Activated T-cell treated with anti-CD3 and anti-CD28 coated beads, Interleukin-2, amount 50 U/mL, for 72 hours (primary cell): ENCODE measurements around the gene TNS4. TPM values are rescaled to one million over a fixed set of nuclear protein-coding genes. Genes with fewer than 3 reads are reported as not detected.
A peak's percentile ranks its signal among the peaks of the same experiment; 100 is the strongest.
"Not testable (repeated sequence)": the region's sequence is repeated elsewhere in the genome, so short reads cannot be mapped to it uniquely, and the experiment has no call there.

ENCODE experiments used
- ATAC-seq, 2 donors: fragments of 150-1000 bp; cut with Tn5 transposase; replicated peaks in 1 of 2; 2 replicates each; pipeline ENCODE4 v1.10.0; 2021; ENCODE audit warnings: moderate library complexity in 2 of 2, mild to moderate bottlenecking in 1 of 2
- DNase-seq, 2 donors: peaks; one replicate each; pipeline ENCODE4 v3.0.0; 2021 to 2022; ENCODE audit warnings: mixed read lengths in 1 of 2
- H3K27ac Mint-ChIP-seq: one replicate; pipeline ENCODE4 v1.8.0; 2022; ENCODE audit warnings: mild to moderate bottlenecking, moderate library complexity, mixed read lengths
- H3K27me3 Mint-ChIP-seq: one replicate; pipeline ENCODE4 v1.8.0; 2022; ENCODE audit warnings: low read depth, mixed read lengths
- H3K36me3 Mint-ChIP-seq, 2 donors: one replicate each; pipeline ENCODE4 v1.8.0; 2022; ENCODE audit warnings: mixed read lengths in 2 of 2, mild to moderate bottlenecking in 1 of 2; ENCODE audit not compliant: insufficient read depth in 2 of 2
- H3K4me1 Mint-ChIP-seq: one replicate; pipeline ENCODE4 v1.8.0; 2022; ENCODE audit warnings: low read depth, mixed read lengths
- H3K4me3 Mint-ChIP-seq, 2 donors: one replicate each; pipeline ENCODE4 v1.8.0; 2022; ENCODE audit warnings: mild to moderate bottlenecking in 2 of 2, mixed read lengths in 2 of 2, moderate library complexity in 2 of 2
- H3K9me3 Mint-ChIP-seq, 2 donors: one replicate each; pipeline ENCODE4 v1.8.0; 2022; ENCODE audit warnings: mixed read lengths in 2 of 2
- total RNA-seq, 2 donors: library from RNA; stranded (reverse); gene quantifications; one replicate each; pipeline ENCODE4 v1.2.3, GENCODE V29; 2022

The TNS4 gene
- total RNA-seq: 10 to 100 TPM in 1 of 2 donors, 1 to 10 TPM in 1; 9.9 to 10.6 TPM

DNA sequence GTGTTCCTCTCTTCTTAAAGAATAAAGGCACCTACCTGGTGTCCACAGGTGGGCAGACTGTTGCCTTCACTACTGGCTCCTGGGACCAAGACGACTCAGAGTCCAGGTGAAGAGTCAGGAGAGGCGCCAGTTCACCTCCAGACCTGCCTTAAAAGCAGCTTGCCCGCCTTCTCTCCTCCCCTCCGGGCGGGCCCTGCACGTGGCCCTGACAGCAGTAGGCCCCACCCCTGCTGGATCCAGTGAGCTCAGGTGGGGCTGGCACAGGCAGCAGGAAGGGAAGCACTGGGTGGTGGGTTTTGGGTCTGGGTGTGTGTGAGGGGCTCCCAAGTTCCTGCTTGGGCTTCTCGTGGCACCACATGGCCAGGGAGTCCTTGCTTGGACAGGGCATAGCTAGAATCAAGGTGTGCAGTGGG lies at the start of gene TNS4:
Gene TNS4, minus strand, starts transcription at position 125 of the 413 bp plus-strand sequence. CDS start 5,198 bp downstream, outside the sequence.
- Mint-ChIP-seq H3K27me3 (peaks cover 13% of the 10 kb centered on the region), H3K36me3 (no peaks in the 10 kb centered on the region), H3K4me3 (no peak within 1 kb of the TSS), H3K4me1 (peaks cover 9% of the 10 kb centered on the region), H3K27ac (no peak within 1 kb of the TSS), H3K9me3 (no peaks in the 10 kb centered on the region)
- DNase-seq (no peak), ATAC-seq (no peak)

DNA sequence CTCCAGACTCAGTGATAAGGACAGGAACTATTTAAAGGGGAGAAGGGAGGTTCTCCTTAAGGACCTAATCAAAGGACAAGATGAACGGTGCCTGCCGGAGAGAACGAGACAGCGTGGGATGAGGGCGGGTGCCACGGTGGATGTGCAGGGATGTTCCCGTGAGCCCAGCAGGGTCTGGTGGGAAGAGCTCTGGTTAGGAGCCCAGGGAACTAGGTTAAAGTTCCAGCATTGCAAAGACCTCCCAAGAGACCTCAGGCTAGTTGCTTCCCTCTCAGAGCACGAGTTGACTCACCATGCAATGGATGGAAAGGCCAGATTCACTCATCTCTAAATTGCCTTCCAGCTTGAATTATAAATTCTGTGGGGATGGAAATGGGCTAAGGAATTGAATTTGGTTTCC lies 49.2 kb upstream of the TNS4 start:
- Mint-ChIP-seq H3K27ac (peak overlapping the region; percentile 88), H3K27me3 (no peaks in the 10 kb centered on the region), H3K9me3 (no peaks in the 10 kb centered on the region), H3K4me3 (peak overlapping the region in 1 of 2 donors; percentile 26), H3K4me1 (peaks cover 100% of the 10 kb centered on the region), H3K36me3 (peaks cover 13 to 21% of the 10 kb centered on the region in 2 donors)
- ATAC-seq: no peak
- no peak for DNase-seq

DNA sequence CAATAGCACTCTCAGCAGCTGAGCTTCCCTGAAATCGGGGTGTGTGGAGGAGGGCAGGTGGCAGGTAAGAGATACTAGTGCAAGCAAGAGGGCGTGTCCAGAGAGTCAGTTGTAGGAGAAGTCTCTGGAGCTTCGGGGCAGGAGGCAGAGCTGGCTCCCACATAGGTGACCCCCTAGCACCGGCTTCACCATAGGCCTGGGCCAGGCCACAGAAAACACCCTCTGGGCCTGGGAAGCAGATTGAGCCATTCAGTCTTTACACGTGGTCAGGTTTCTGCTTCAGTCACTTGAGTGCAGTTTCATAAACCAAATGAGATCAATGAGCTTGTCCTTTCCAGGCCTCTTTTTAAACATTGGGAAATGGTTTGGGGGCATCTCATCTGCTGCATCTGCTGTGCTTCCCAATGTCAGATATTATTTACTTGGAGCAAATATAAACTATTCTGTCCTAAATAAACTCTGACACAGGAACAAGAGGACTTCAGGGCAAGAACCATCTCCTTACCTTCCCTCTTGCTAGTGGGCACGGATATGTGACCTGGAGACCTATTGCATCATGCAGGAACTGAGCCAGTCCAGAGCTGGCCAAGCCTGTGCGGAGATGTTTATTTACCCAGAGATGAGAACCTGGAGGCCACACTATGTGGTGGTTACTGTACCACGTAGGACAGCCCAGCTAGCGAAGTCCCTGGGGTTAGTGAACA lies 47.7 kb upstream of the TNS4 start:
- peak overlapping the region; percentile 1 to 27 for H3K4me3 Mint-ChIP-seq
- peak overlapping the region; percentile 19 for H3K27ac Mint-ChIP-seq
- peaks cover 4 to 8% of the 10 kb centered on the region in 2 donors for H3K36me3 Mint-ChIP-seq
- ATAC-seq (peak; percentile 8 to 18), DNase-seq (no peak)
- peaks cover 94% of the 10 kb centered on the region for H3K4me1 Mint-ChIP-seq
- H3K9me3 Mint-ChIP-seq: no peaks in the 10 kb centered on the region
- H3K27me3 Mint-ChIP-seq: no peaks in the 10 kb centered on the region

- Mint-ChIP-seq H3K27ac (peak overlapping the region; percentile 19), H3K4me1 (peaks cover 94% of the 10 kb centered on the region), H3K27me3 (no peaks in the 10 kb centered on the region), H3K36me3 (peaks cover 1 to 4% of the 10 kb centered on the region in 2 donors), H3K4me3 (peak overlapping the region; percentile 1 to 2), H3K9me3 (no peaks in the 10 kb centered on the region)
- ATAC-seq: no peak
- no peak for DNase-seq
These were observed 47.1 kb upstream of the TNS4 start for GRCh38 chr17:40548491-40548981.

DNA sequence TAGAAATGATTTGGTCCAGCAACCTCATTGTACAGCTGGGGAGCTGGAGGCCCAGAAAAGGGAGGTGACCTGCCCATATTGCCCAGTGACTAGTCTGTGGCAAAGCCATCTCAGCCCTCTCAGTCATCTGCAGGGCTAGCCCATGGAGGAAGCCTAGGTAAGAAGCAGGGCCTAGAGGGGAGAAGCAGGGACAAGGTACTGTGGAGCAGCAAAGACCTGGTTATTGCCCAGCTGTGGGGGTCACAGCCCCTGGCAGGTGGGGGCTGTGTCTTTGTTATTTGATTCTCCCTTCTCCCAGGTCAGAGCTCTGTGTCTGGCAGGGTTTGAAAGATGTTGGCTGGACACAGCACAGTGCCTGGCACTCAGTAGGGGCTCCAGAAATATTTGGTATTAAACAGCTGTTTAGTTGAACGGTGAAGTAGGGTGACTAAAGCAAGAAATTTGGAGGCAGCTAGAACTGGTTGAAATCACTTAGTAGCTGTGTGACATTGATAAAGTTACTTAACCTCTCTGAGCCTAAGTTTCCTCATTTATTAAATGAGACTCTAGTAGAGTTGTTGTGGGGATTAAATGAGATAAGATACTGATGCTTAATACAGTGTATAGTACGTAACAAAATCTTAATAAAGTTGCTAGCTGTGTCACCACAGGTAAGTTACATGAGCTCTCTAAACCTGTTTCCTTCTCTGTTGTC lies 46.5 kb upstream of the TNS4 start:
- ATAC-seq (no peak), DNase-seq (no peak)
- Mint-ChIP-seq H3K27ac (peak overlapping the region; percentile 19), H3K36me3 (peaks cover 1 to 4% of the 10 kb centered on the region in 2 donors), H3K9me3 (no peaks in the 10 kb centered on the region), H3K27me3 (no peaks in the 10 kb centered on the region), H3K4me1 (peaks cover 94% of the 10 kb centered on the region), H3K4me3 (peak overlapping the region; percentile 1 to 2)

DNA sequence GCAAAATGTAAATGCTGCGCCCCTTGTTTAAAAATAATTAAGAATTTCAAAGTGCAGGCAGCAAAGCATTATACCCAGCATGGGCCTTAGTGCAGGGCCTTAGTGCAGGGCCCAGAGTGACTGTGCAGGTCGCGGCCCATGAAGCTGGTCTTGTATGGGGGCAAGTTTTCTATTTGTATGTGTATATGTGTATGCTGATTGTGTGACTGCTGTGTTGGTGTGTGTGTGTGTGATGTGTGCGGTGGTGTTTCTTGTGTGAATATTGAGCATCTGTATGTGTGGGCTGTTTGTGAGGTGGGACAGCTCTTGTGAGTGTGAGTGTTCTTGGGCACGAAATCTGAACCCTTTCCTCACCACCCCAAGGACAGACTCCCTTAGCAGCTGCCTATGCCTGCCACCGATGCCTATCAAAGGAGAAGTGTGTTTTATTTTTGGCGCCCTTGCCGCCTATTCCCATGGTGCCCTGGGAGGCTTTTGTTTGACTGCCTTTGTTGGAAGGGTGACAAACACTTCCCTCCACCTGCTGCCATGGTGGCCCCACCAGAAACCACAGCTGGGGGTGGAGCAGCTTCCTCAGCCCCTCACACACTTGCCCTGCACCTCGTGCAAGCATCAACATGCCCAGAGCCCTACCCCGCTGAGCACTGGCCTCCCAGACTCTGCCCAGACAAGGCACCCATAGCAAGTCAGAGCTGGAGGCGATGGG lies 45.8 kb upstream of the TNS4 start:
- DNase-seq (peak; percentile 75 to 79), ATAC-seq (peak; percentile 51 to 53)

GRCh38 chr17:40546497-40546896 lies 45.1 kb upstream of the TNS4 start:
- not testable (repeated sequence) for DNase-seq, H3K9me3 Mint-ChIP-seq, H3K27me3 Mint-ChIP-seq, H3K36me3 Mint-ChIP-seq, H3K4me3 Mint-ChIP-seq, ATAC-seq
- peaks cover 94% of the 10 kb centered on the region for H3K4me1 Mint-ChIP-seq
- peak overlapping the region; percentile 68 for H3K27ac Mint-ChIP-seq

More for the DNA sequence above, 45.8 kb upstream of the TNS4 start:
- Mint-ChIP-seq H3K36me3 (peaks cover 1 to 4% of the 10 kb centered on the region in 2 donors), H3K27ac (peak overlapping the region; percentile 16), H3K4me3 (peak overlapping the region; percentile 1 to 2), H3K4me1 (peaks cover 94% of the 10 kb centered on the region), H3K9me3 (no peaks in the 10 kb centered on the region), H3K27me3 (no peaks in the 10 kb centered on the region)

DNA sequence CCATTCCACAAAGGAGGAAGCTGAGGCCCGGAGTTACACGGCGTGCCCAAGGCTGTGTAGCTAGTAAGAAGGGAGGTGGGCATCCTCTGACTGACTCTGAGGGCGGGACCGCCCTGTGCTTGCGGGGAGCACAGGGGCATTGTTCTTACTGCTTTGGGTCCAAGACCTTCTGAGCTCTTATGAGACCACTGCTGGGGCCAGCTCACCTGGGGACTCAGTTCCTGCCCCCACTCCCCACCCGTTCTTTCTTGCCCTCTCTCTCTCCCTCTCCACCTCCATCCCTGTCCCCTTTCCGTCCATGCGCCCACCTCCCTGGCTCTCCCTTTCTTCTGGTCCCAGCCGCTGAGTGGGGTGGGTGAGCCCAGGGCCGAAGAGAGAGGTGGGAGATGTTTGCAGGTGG lies 44.2 kb upstream of the TNS4 start:
- Mint-ChIP-seq H3K4me1 (peaks cover 94% of the 10 kb centered on the region), H3K27me3 (no peaks in the 10 kb centered on the region), H3K4me3 (no peak overlapping the region), H3K9me3 (no peaks in the 10 kb centered on the region), H3K27ac (peak overlapping the region; percentile 92), H3K36me3 (peaks cover 1 to 2% of the 10 kb centered on the region in 2 donors)
- DNase-seq: no peak
- no peak for ATAC-seq

GRCh38 chr17:40542558-40543411 lies 41.4 kb upstream of the TNS4 start:
- H3K36me3 Mint-ChIP-seq: peaks cover 1 to 2% of the 10 kb centered on the region in 2 donors
- H3K27me3 Mint-ChIP-seq: no peaks in the 10 kb centered on the region
- ATAC-seq (peak; percentile 51), DNase-seq (peak; percentile 77 to 86)
- peak overlapping the region; percentile 68 for H3K27ac Mint-ChIP-seq
- H3K9me3 Mint-ChIP-seq: no peaks in the 10 kb centered on the region
- peak overlapping the region; percentile 79 to 92 for H3K4me3 Mint-ChIP-seq
- peaks cover 92% of the 10 kb centered on the region for H3K4me1 Mint-ChIP-seq

DNA sequence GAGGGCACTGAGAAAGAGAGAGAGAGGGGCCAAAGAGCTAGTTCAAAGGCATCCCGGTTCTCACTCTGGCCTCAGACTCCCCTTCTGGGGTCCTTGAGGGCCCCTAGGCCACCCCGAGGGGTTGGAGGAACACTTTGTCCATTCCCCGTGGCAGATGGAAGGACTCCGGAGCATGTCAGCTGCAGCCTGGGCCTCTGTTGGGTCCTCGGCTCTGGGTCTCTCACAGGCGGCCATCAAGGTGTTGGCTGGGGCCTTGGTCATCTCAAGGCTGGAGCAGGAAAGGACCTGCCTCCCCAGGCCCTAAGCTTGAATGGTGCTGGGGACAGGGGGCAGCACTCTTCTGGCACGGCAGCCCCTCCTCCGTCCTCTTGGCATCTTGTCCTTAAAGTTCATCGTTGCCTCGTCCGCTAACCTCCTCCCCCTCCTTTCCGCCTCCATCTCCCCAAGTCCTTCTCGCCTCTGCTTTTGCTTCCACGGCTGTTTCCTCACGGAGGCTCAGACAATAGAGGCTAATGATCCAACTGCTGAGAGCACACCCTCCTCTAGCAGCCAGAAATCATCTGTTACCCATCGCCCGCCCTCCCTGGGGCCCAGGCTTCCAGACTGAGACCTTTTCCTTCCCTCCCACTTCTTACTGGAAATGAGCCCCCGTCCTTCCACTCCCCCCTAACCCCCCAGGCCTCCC lies 40.6 kb upstream of the TNS4 start:
- peak overlapping the region; percentile 79 to 92 for H3K4me3 Mint-ChIP-seq
- no peaks in the 10 kb centered on the region for H3K9me3 Mint-ChIP-seq
- H3K27me3 Mint-ChIP-seq: no peaks in the 10 kb centered on the region
- DNase-seq: no peak
- ATAC-seq: no peak
- H3K4me1 Mint-ChIP-seq: peaks cover 92% of the 10 kb centered on the region
- H3K27ac Mint-ChIP-seq: peak overlapping the region; percentile 68
- peaks cover 1 to 8% of the 10 kb centered on the region in 2 donors for H3K36me3 Mint-ChIP-seq

- Mint-ChIP-seq H3K4me1 (peaks cover 92% of the 10 kb centered on the region), H3K27me3 (no peaks in the 10 kb centered on the region), H3K4me3 (peak overlapping the region; percentile 79 to 92), H3K27ac (peak overlapping the region; percentile 92), H3K9me3 (no peaks in the 10 kb centered on the region), H3K36me3 (peaks cover 1 to 5% of the 10 kb centered on the region in 2 donors)
- DNase-seq (peak; percentile 74 to 83), ATAC-seq (peak; percentile 41 to 47)
These were observed 39.8 kb upstream of the TNS4 start for GRCh38 chr17:40541060-40541872.
